K562 (cell line): ENCODE data around the gene SLC34A3. TPM values are rescaled to one million over a fixed set of nuclear protein-coding genes. Genes with fewer than 3 reads are reported as not detected.

Source experiments
- ATAC-seq: fragments of 200-7000 bp; cut with Tn5 transposase; 3 replicates; pipeline ENCODE4 v1.9.1; 2020; ENCODE audit warnings: moderate library complexity
- BruUV-seq: library from RNA; stranded (reverse); fragments of 400-500 nt; replicated peaks from 2 replicates; lab custom pipeline; 2021; lab: Mats Ljungman, UMichigan
- CTCF ChIA-PET: fragments of 300-600 bp; formaldehyde crosslinking; extraction: SDS; loops from one replicate; lab custom pipeline; 2021; ENCODE audit warnings: low intra/inter-chr PET ratio; lab: Yijun Ruan, JAX
- POLR2A ChIA-PET: fragments of 300-600, 350-650 bp; sonication (Branson Sonifier 250); formaldehyde crosslinking; extraction: SDS; loops from one replicate; lab custom pipeline; 2021; ENCODE audit warnings: antibody characterized with exemption, inconsistent platforms; lab: Yijun Ruan, JAX
- DNase-seq, 4 experiments: peaks; one replicate each; pipeline versions ENCODE4 v3.0.0 to v3.0.0-alpha.2; 2011 to 2018; ENCODE audit warnings: low spot score in 3 of 4, mixed read lengths in 3 of 4; ENCODE audit errors: extremely low read depth in 1 of 4
- FAIRE-seq: peaks from 2 replicates; lab custom pipeline; 2011; peaks lifted over from hg19 to GRCh38; lab: Jason Lieb, UNC
- H2AFZ ChIP-seq: 2 replicates; pipeline ENCODE4 v1.6.0; 2011; ENCODE audit warnings: low read depth, low read length, control low read depth, inconsistent platforms
- H3K27ac ChIP-seq: fragments of 200-600 bp; 3 replicates; pipeline ENCODE4 v1.8.0; 2011; ENCODE audit warnings: low read depth, mild to moderate bottlenecking, control low read depth, inconsistent platforms, low read length, moderate library complexity, mixed read lengths; ENCODE audit errors: extremely low read depth
- H3K27me3 ChIP-seq, 2 experiments: fragments of 300-600 bp in 1 of 2; 2 replicates in 1 of 2; 3 replicates in 1 of 2; pipeline versions ENCODE4 v1.6.0 to v1.8.0; 2011; ENCODE audit warnings: inconsistent platforms in 2 of 2, low read length in 2 of 2, mild to moderate bottlenecking in 1 of 2, mixed read lengths in 1 of 2, moderate library complexity in 1 of 2; ENCODE audit not compliant: control insufficient read depth in 2 of 2, insufficient read depth in 2 of 2
- H3K36me3 ChIP-seq: fragments of 300-600 bp; 3 replicates; pipeline ENCODE4 v1.8.0; 2011; ENCODE audit warnings: mild to moderate bottlenecking, low read length, inconsistent platforms; ENCODE audit not compliant: control insufficient read depth, insufficient read depth
- H3K4me1 ChIP-seq, 2 experiments: fragments of 200-600 bp in 1 of 2; replicated peaks in 1 of 2; 2 replicates in 1 of 2; 3 replicates in 1 of 2; pipeline versions ENCODE4 v1.5.1 to v1.8.0; 2011; ENCODE audit warnings: inconsistent platforms in 2 of 2, low read length in 2 of 2, mild to moderate bottlenecking in 1 of 2, mixed read lengths in 1 of 2, moderate library complexity in 1 of 2; ENCODE audit not compliant: control insufficient read depth in 2 of 2, insufficient read depth in 2 of 2
- H3K4me2 ChIP-seq: 2 replicates; pipeline ENCODE4 v1.6.1; 2011; ENCODE audit warnings: low read length, control low read depth, inconsistent platforms, mixed read lengths; ENCODE audit not compliant: insufficient read depth
- H3K4me3 ChIP-seq: fragments of 200-600 bp; sonication (generic), shearing (Covaris generic); 2 replicates; pipeline ENCODE4 v1.5.1; 2016; ENCODE audit warnings: control low read depth, inconsistent platforms
- H3K79me2 ChIP-seq: fragments of 200-600 bp; 3 replicates; pipeline ENCODE4 v1.8.0; 2011; ENCODE audit warnings: low read length, inconsistent platforms; ENCODE audit not compliant: control insufficient read depth, insufficient read depth
- H3K9ac ChIP-seq, 2 experiments: 2 replicates each; pipeline versions ENCODE4 v1.6.0 to v1.6.1; 2011; ENCODE audit warnings: low read depth in 2 of 2, low read length in 2 of 2, control low read depth in 1 of 2, inconsistent platforms in 1 of 2, mild to moderate bottlenecking in 1 of 2, mixed read lengths in 1 of 2; ENCODE audit not compliant: insufficient read depth in 1 of 2
- H3K9me1 ChIP-seq: one replicate; pipeline ENCODE4 v1.6.0; 2011; ENCODE audit warnings: inconsistent platforms, mild to moderate bottlenecking, low read length, moderate library complexity; ENCODE audit not compliant: control insufficient read depth, insufficient read depth
- H3K9me3 ChIP-seq: replicated peaks from 2 replicates; pipeline ENCODE4 v1.5.1; 2011; ENCODE audit warnings: low read depth, low read length, inconsistent platforms; ENCODE audit not compliant: control insufficient read depth, insufficient read depth
- H4K20me1 ChIP-seq: replicated peaks from 2 replicates; pipeline ENCODE4 v1.6.1; 2011; ENCODE audit warnings: low read length, inconsistent platforms, mixed read lengths; ENCODE audit not compliant: control insufficient read depth, insufficient read depth
- MCM2 ChIP-seq: fragments of 450-650 bp; IDR thresholded peaks from 2 replicates; pipeline ENCODE4 v1.6.1; 2017; ENCODE audit warnings: low read depth, mild to moderate bottlenecking
- POLR2G ChIP-seq: fragments of 200-400 bp; formaldehyde crosslinking; IDR thresholded peaks from 2 replicates; pipeline ENCODE4 v1.6.1; 2017; ENCODE audit warnings: low read depth, mild to moderate bottlenecking, antibody characterized with exemption, low read length, moderate library complexity
- RFX1 ChIP-seq: fragments of 450-650 bp; IDR thresholded peaks from 2 replicates; pipeline ENCODE4 v1.6.1; 2016; ENCODE audit warnings: mild to moderate bottlenecking, moderate library complexity
- WGBS: fragments of 100-300 bp; shearing (Covaris generic); methylation state at CpG from one replicate; pipeline ENCODE4 v1.1.6; 2016; ENCODE audit warnings: low coverage, mixed read lengths; ENCODE audit not compliant: insufficient coverage; ENCODE audit errors: missing lambda C conversion rate; 5-methylcytosine and 5-hydroxymethylcytosine counted together
- in situ Hi-C: fragments of 300-500 bp; cut with MboI; formaldehyde crosslinking; loops from 4 replicates; pipeline ENCODE4 v1.15.0; 2018; ENCODE audit warnings: inconsistent platforms, mixed read lengths
- intact Hi-C: fragments of 100-400 bp; cut with micrococcal nuclease; formaldehyde crosslinking; loops from 2 replicates; pipeline ENCODE4 v1.14.2; 2022
- polyA plus RNA-seq, 8 experiments: library from polyadenylated mRNA; depleted of rRNA in 4 of 8; stranded (reverse) in 5 of 8; unstranded in 3 of 8; fragments of >200 nt; fragmentation: Nextera tagmentation in 2 of 8; fragmentation: Illumina TruSeq in 1 of 8; extraction: Ambion mirVana in 2 of 8; extraction: Trizol in 1 of 8; gene quantifications; 2 replicates each; pipeline versions ENCODE4 v1.2.1 to v1.2.3, GENCODE V29; 2011 to 2014; ENCODE audit warnings: inconsistent platforms in 1 of 8, missing spikeins in 1 of 8
- total RNA-seq, 7 experiments: library from RNA; depleted of rRNA in 6 of 7; stranded (reverse); fragments of >200 nt in 6 of 7; fragmentation: Illumina TruSeq in 2 of 7; extraction: Trizol in 2 of 7; gene quantifications; 2 replicates each; pipeline versions ENCODE4 v1.2.1 to v1.2.3, GENCODE V29; 2011 to 2021; ENCODE audit warnings: low replicate concordance in 1 of 7

SLC34A3 gene
- total and polyA plus RNA-seq, 9 of the 15 experiments (the other 6 are each of a cell fraction or from before 2014, with no cell fraction given), result not detected

DNA sequence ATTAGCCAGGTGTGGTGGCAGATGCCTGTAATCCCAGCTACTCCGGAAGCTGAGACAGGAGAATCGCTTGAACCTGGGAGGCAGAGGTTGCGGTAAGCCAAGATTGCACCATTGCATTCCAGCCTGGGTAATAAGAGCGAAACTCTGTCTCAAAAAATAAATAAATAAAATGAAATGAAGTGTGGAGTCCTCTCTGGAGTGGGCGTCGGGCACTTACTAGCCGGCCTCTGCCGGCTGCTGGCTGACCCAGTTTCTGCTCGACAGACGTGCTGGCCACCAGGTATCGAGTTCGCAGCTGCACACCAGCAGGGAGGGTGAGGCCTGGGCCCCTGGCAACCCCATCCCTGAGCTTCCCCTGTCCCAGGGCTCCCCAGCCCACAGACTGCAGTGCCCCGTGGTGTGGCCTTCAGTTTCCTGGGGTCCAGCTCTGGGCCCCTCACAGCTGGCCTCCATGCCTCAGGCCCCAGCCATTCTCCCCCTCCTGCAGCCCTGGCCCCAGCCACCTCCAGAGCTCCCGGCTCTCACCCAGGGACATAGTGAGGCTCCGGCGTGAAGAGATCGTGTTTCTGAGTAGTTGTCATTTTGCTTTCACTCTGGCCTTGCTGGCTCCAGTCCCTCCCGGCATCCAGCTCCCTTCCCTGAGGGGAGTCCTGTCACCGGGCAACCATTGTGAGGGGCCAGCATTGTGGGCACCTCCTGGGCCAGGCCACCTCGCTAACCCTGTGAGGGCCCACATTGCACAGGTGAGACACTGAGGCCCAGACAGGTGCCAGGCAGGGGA is 16.6 kb downstream of the SLC34A3 start:
- H3K4me2 ChIP-seq, result no peak overlapping the region
- ChIA-PET CTCF (no interaction called here), POLR2A (interaction anchor here (0.6 to 0.8 kb wide), 4 partner anchors 9 to 174 kb away, joined by 3 to 4 read pairs (median 3); no protein-coding TSS in a partner anchor)
- no peak for ATAC-seq
- WGBS, result 70% methylated on average over 19 of the region's 20 CpGs
- H3K27ac ChIP-seq, result no peak overlapping the region
- no peaks in the 10 kb centered on the region for H3K9me3 ChIP-seq
- no peaks in the 10 kb centered on the region for H3K27me3 ChIP-seq
- intact Hi-C loops, result loop anchor here (10.0 kb wide), 1 partner anchor 463 kb away; no protein-coding TSS in a partner anchor
- BruUV-seq, result no TSS peak
- in situ Hi-C loops, result loop anchor here (25.0 kb wide), 1 partner anchor 460 kb away; the partner anchor contains the start of genes CCDC183 and TMEM141
- H2AFZ ChIP-seq, result no peak overlapping the region
- H3K9me1 ChIP-seq, result no peaks in the 10 kb centered on the region
- peaks cover 19% of the 10 kb centered on the region for H3K79me2 ChIP-seq
- no peak overlapping the region for H3K4me3 ChIP-seq
- no peak for DNase-seq
- TF ChIP-seq POLR2G (peak; percentile 53), MCM2 (no peak)
- TF ChIP-seq, all 486 proteins: peak for 1
- H3K9ac ChIP-seq, result peak overlapping the region in 1 of 2 experiments; percentile 71; a peak in 2 of 4 replicates
- peaks cover 18% of the 10 kb centered on the region for H3K36me3 ChIP-seq
- H4K20me1 ChIP-seq, result peaks cover 22% of the 10 kb centered on the region
- no peak for FAIRE-seq
- peaks cover 16 to 75% of the 10 kb centered on the region in 2 experiments; a peak in 4 of 5 replicates for H3K4me1 ChIP-seq

DNA sequence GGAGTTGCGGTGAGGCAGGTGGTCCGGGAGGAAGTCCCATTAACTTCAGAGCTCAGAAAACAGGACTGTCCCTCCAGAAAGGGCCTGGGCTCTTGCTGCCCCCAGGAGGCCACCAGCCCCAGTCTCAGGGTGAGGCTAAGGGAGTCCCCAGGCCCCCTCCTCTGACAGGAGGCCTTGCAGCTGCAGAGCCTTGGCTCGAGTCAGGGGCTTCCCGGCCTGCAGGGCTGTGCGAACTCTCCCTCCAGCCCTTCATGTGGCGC is 17.1 kb downstream of the SLC34A3 start:
- intact Hi-C loops (loop anchor here (10.0 kb wide), 1 partner anchor 463 kb away; no protein-coding TSS in a partner anchor), in situ Hi-C loops (loop anchor here (25.0 kb wide), 1 partner anchor 461 kb away; the partner anchor contains the start of genes CCDC183 and TMEM141)
- H3K27me3 ChIP-seq, result no peaks in the 10 kb centered on the region
- H3K4me2 ChIP-seq, result no peak overlapping the region
- H3K9me3 ChIP-seq, result no peaks in the 10 kb centered on the region
- H3K79me2 ChIP-seq, result peaks cover 14% of the 10 kb centered on the region
- FAIRE-seq, result no peak
- peak overlapping the region in 1 of 2 experiments; percentile 71; a peak in 2 of 4 replicates for H3K9ac ChIP-seq
- 0 out of 2 replicates have a peak, but pooled peaks have one; percentile 3 for TF ChIP-seq POLR2G
- no peak for TF ChIP-seq RFX1
- BruUV-seq, result no TSS peak
- no peak overlapping the region for H3K27ac ChIP-seq
- CTCF ChIA-PET, result no interaction called here
- DNase-seq, result no peak
- H2AFZ ChIP-seq, result no peak overlapping the region
- POLR2A ChIA-PET, result interaction anchor here (0.6 to 0.8 kb wide), 2 partner anchors 17 to 174 kb away, joined by 3 read pairs; no protein-coding TSS in a partner anchor
- no peak overlapping the region for H3K4me3 ChIP-seq
- peaks cover 11 to 75% of the 10 kb centered on the region in 2 experiments; a peak in 4 of 5 replicates for H3K4me1 ChIP-seq
- no peaks in the 10 kb centered on the region for H3K9me1 ChIP-seq
- peaks cover 13% of the 10 kb centered on the region for H3K36me3 ChIP-seq
- no peak for ATAC-seq
- 79% methylated on average over 6 of the region's 6 CpGs for WGBS
- peaks cover 16% of the 10 kb centered on the region for H4K20me1 ChIP-seq
